ENCODE measurements around the gene LYPD6.

GRCh38 chr2:149483004-149483605 is 152.7 kb downstream of the LYPD6 start:
- TF ChIP-seq POLR2A (IDR thresholded peaks at IDR 0.05) (no peak), CTCF (IDR thresholded peaks at IDR 0.05) (no peak)
